Stimulated activated CD4-positive, alpha-beta T cell treated with anti-CD3 and anti-CD28 coated beads, TNF-alpha, amount 100 ng/mL, for 4 hours (primary cell): ENCODE measurements around the gene COPB1.

Source experiments
- DNase-seq, 3 experiments: peaks; one replicate each; pipeline ENCODE4 v3.0.0-alpha.2; 2020; ENCODE audit warnings: low read depth in 3 of 3

COPB1 gene

GRCh38 chr11:14506532-14506931 is 6.9 kb upstream of the COPB1 start:
- DNase-seq, result no peak

GRCh38 chr11:14503023-14503422 is 3.4 kb upstream of the COPB1 start:
- no peak for DNase-seq

- no peak for DNase-seq
Observed at GRCh38 chr11:14502039-14502438, 2.4 kb upstream of the COPB1 start.

GRCh38 chr11:14500181-14500651 is 605 bp upstream of the COPB1 start:
- peak in 2 of 3 experiments; percentile 13 to 32 for DNase-seq

- peak in 1 of 3 experiments; percentile 2 for DNase-seq
Observed at GRCh38 chr11:14499178-14499559, 442 bp downstream of the COPB1 start.

- no peak for DNase-seq
Observed at GRCh38 chr11:14480716-14481115, 18.9 kb downstream of the COPB1 start.

- DNase-seq, result no peak
Observed at GRCh38 chr11:14471127-14471526, 28.5 kb downstream of the COPB1 start.

GRCh38 chr11:14463623-14464022 is 36.0 kb downstream of the COPB1 start:
- DNase-seq, result no peak

- DNase-seq, result no peak
Observed at GRCh38 chr11:14460147-14460546, 39.5 kb downstream of the COPB1 start.

- DNase-seq, result no peak
Observed at GRCh38 chr11:14458377-14458776, 41.2 kb downstream of the COPB1 start.

- DNase-seq, result no peak
Observed at GRCh38 chr11:14455648-14456430, 43.8 kb downstream of the COPB1 start.

GRCh38 chr11:14454861-14455632 is 44.6 kb downstream of the COPB1 start:
- DNase-seq, result no peak

GRCh38 chr11:14451825-14452224 is 47.8 kb downstream of the COPB1 start:
- no peak for DNase-seq

- no peak for DNase-seq
Observed at GRCh38 chr11:14449302-14449714, 50.3 kb downstream of the COPB1 start.

GRCh38 chr11:14448240-14448639 is 51.4 kb downstream of the COPB1 start:
- DNase-seq, result no peak

GRCh38 chr11:14446701-14447169 is 52.9 kb downstream of the COPB1 start:
- no peak for DNase-seq

GRCh38 chr11:14445542-14446530 is 53.8 kb downstream of the COPB1 start:
- DNase-seq, result no peak

- no peak for DNase-seq
Observed at GRCh38 chr11:14444441-14445189, 55.0 kb downstream of the COPB1 start.

GRCh38 chr11:14443638-14444037 is 56.0 kb downstream of the COPB1 start:
- DNase-seq, result no peak

GRCh38 chr11:14435717-14436512 is 63.7 kb downstream of the COPB1 start:
- no peak for DNase-seq
